NB4 (cell line): ENCODE measurements around the gene ITGB7.

Source experiments
- DNase-seq: peaks from one replicate; pipeline ENCODE4 v3.0.0; 2010; ENCODE audit warnings: low read depth
- H3K4me3 ChIP-seq: one replicate; pipeline ENCODE4 v1.5.1; 2011; ENCODE audit warnings: mild to moderate bottlenecking, low read depth, low read length, moderate library complexity
- CTCF ChIP-seq: IDR thresholded peaks from one replicate; pipeline ENCODE4 v1.5.1; 2012; ENCODE audit warnings: low read depth, low read length
- MAX ChIP-seq: IDR thresholded peaks from 2 replicates; pipeline ENCODE4 v1.6.1; 2011; ENCODE audit warnings: low read depth, low read length
- MYC ChIP-seq: IDR thresholded peaks from 2 replicates; pipeline ENCODE4 v1.6.1; 2011; ENCODE audit warnings: low read depth, low read length
- POLR2A ChIP-seq: IDR thresholded peaks from 2 replicates; pipeline ENCODE4 v1.6.1; 2011; ENCODE audit warnings: mild to moderate bottlenecking; ENCODE audit not compliant: insufficient read length; ENCODE audit errors: extremely low read depth

Gene ITGB7

DNA sequence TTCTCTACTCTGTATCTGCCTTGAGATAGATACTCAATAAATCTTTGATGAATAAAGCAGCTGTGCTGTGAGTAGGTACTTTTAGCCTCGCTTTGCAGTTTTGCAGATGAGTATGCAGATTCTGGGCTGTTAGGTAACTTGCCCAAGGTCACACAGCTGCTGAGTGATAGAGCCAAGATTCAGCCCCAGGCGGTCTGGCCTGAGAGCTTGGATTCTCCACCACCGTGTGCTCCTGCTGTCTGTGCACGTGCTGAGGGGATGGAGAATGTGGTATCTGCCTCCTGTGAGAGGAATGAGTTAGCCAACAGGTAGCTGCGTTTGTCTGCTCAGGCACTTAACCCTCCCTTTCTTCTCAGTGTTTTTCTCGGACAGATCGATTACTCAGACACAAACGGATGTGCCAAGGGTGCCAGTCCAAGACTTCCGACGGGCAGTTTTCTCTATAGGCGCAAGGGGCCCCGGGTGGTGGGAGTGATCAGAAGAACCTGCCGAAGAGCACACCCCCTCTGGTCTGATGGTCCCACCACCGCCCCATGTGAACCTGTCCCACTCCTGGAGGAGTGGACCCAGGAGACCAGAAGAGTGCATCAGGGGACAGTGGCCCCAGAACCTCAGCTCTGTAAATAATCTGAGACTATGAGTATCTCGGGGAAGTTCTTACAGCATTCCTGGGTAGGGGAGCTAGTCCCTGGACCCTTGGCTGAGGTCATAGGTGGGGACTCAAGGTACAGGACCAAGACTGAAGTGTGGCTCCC is 19.7 kb downstream of the ITGB7 start:
- no peak for DNase-seq
- no peak for TF ChIP-seq MYC
- no peak for TF ChIP-seq POLR2A
- TF ChIP-seq CTCF = no peak
- TF ChIP-seq MAX = no peak

DNA sequence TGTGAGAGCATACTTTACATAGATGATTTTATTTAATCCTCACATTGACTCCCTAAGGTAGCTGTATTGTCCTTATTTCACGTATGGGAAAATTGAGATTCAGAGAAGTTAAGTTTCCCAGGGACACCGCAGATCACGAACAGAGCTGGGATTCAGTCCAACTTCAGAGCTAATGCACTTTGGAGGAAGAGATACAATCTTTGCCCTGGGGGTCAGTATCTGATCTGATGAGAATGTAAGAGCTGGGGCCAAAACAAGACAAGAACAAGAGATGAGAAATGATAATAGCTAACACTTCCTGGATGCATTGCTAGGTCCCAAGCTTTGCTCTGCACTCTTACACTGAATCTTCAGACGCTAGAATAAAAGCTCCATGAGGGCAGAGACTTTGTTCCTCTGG is 20.3 kb downstream of the ITGB7 start:
- no peak overlapping the region for H3K4me3 ChIP-seq
- TF ChIP-seq POLR2A = no peak
- TF ChIP-seq MYC = no peak
- no peak for TF ChIP-seq CTCF
- TF ChIP-seq MAX = no peak
- no peak for DNase-seq

More for the DNA sequence above, 19.7 kb downstream of the ITGB7 start:
- H3K4me3 ChIP-seq = no peak overlapping the region

- TF ChIP-seq CTCF (no peak), MAX (no peak), MYC (no peak), POLR2A (no peak)
- no peak overlapping the region for H3K4me3 ChIP-seq
- no peak for DNase-seq
Measured at GRCh38 chr12:53185582-53186153, 21.4 kb downstream of the ITGB7 start.

DNA sequence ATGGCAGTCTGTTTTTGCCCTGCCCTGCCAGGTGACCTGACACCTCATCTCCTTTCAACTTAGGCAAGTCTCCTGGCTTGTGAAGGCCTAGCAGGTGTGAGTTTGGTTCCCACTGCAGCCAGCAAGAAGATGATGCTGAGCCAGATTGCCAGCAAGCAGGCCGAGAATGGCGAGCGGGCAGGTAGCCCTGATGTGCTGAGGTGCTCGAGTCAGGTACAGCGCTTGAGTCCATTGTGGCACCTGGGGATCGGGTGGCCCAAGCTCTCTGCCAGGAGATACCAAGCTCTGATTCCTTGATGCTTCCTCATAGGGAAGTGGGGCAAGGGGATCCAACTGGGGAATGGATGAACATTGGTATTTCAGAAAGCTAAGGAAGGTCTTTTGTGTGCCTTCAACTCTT is 22.2 kb downstream of the ITGB7 start:
- no peak for DNase-seq
- H3K4me3 ChIP-seq = no peak overlapping the region
- no peak for TF ChIP-seq MYC
- TF ChIP-seq MAX = no peak
- no peak for TF ChIP-seq CTCF
- TF ChIP-seq POLR2A = no peak

DNA sequence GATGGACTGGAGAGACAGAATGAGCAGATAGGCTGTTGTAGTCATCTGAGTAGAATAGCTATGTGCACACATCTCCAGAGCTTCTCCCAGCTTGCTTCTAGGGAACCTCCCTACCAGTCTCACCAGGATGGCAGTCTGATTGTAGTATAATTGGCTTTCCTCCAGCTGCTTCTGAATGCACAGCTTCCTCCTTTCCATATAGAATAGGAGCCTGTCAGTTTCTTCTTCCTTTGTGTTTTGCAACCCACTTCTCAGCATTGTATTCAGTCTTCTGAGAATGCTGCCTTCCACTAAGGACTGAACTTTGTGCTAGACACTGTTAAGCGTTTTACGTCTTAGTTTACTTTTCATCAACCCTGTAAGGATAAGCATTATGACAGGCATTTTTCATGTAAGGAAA is 24.1 kb downstream of the ITGB7 start:
- H3K4me3 ChIP-seq = peak overlapping the region; percentile 85
- TF ChIP-seq MYC (no peak), CTCF (no peak)
- DNase-seq = peak; percentile 74

DNA sequence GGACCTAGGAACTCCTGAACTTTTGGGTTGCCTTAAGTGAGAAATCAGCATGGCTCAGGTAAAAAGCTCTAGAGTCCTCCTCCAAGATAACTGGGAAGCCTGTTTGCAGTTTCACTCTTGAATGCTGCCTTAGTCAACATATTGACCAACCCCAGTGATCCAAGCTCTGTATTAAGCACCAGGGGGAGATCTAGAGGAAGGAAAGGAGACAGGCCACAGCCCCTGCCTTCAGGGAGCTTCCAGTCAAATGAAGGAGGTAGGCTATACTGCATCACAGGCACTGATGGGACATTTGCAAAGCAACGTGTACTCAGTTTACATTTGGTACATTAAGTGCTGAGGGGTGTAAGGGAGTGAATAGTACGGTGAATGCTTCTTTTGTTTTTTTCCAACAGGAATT is 25.1 kb downstream of the ITGB7 start:
- no peak for DNase-seq
- TF ChIP-seq MAX = no peak
- no peak for TF ChIP-seq CTCF
- TF ChIP-seq MYC = no peak
- TF ChIP-seq POLR2A = no peak
- peak overlapping the region; percentile 85 for H3K4me3 ChIP-seq
